ENCODE measurements around the gene GRP.

Gene GRP

GRCh38 chr18:59264121-59264571 lies 44.2 kb downstream of the GRP start:
- no peak overlapping the region for H3K4me2 ChIP-seq (ENCODE audit: low read depth, low read length, poor library complexity, severe bottlenecking)
- no peaks in the 10 kb centered on the region for H4K20me1 ChIP-seq (ENCODE audit: low read depth, low read length)
- no peak overlapping the region for H3K27ac ChIP-seq (ENCODE audit: low read depth, low read length)
- H3F3A ChIP-seq (ENCODE audit: insufficient read depth) = no peaks in the 10 kb centered on the region
- H3K9me3 ChIP-seq (ENCODE audit: insufficient read depth, low read length) = no peaks in the 10 kb centered on the region
- H3K9ac ChIP-seq (ENCODE audit: low read length) = no peak overlapping the region
- no peaks in the 10 kb centered on the region for H3K27me3 ChIP-seq (ENCODE audit: low read length)
- no peak overlapping the region for H2AFZ ChIP-seq (ENCODE audit: low read depth, low read length, severe bottlenecking)
- H3K36me3 ChIP-seq (ENCODE audit: low read length) = no peaks in the 10 kb centered on the region
- TF ChIP-seq, protein P1, sequence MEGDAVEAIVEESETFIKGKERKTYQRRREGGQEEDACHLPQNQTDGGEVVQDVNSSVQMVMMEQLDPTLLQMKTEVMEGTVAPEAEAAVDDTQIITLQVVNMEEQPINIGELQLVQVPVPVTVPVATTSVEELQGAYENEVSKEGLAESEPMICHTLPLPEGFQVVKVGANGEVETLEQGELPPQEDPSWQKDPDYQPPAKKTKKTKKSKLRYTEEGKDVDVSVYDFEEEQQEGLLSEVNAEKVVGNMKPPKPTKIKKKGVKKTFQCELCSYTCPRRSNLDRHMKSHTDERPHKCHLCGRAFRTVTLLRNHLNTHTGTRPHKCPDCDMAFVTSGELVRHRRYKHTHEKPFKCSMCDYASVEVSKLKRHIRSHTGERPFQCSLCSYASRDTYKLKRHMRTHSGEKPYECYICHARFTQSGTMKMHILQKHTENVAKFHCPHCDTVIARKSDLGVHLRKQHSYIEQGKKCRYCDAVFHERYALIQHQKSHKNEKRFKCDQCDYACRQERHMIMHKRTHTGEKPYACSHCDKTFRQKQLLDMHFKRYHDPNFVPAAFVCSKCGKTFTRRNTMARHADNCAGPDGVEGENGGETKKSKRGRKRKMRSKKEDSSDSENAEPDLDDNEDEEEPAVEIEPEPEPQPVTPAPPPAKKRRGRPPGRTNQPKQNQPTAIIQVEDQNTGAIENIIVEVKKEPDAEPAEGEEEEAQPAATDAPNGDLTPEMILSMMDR (IDR thresholded peaks at IDR 0.05; ENCODE audit: insufficient read depth, low read length, poor library complexity, severe bottlenecking) = no peak
- TF ChIP-seq EZH2phosphoT487 (conservative IDR thresholded peaks at IDR 0.05; ENCODE audit: low read length) = no peak
- H3K4me3 ChIP-seq (ENCODE audit: insufficient read depth, low read length, poor library complexity, severe bottlenecking) = no peak overlapping the region
- no peaks in the 10 kb centered on the region for H3K9me2 ChIP-seq (replicated peaks; ENCODE audit: insufficient read depth, low read length)
- no peaks in the 10 kb centered on the region for H3K79me2 ChIP-seq (ENCODE audit: insufficient read depth, low read length)

GRCh38 chr18:59264651-59265245 lies 44.8 kb downstream of the GRP start:
- TF ChIP-seq, protein P1 (IDR thresholded peaks at IDR 0.05; ENCODE audit: insufficient read depth, low read length, poor library complexity, severe bottlenecking) = no peak
- no peak for TF ChIP-seq EZH2phosphoT487 (conservative IDR thresholded peaks at IDR 0.05; ENCODE audit: low read length)
- H3K4me2 ChIP-seq (ENCODE audit: low read depth, low read length, poor library complexity, severe bottlenecking) = peak overlapping the region; percentile 40
- no peaks in the 10 kb centered on the region for H3K79me2 ChIP-seq (ENCODE audit: insufficient read depth, low read length)
- no peak overlapping the region for H3K4me3 ChIP-seq (ENCODE audit: insufficient read depth, low read length, poor library complexity, severe bottlenecking)
- H3F3A ChIP-seq (ENCODE audit: insufficient read depth) = no peaks in the 10 kb centered on the region
- H3K9ac ChIP-seq (ENCODE audit: low read length) = no peak overlapping the region
- H3K9me2 ChIP-seq (replicated peaks; ENCODE audit: insufficient read depth, low read length) = no peaks in the 10 kb centered on the region
- no peak overlapping the region for H3K27ac ChIP-seq (ENCODE audit: low read depth, low read length)
- H3K36me3 ChIP-seq (ENCODE audit: low read length) = no peaks in the 10 kb centered on the region
- no peaks in the 10 kb centered on the region for H4K20me1 ChIP-seq (ENCODE audit: low read depth, low read length)
- H3K9me3 ChIP-seq (ENCODE audit: insufficient read depth, low read length) = no peaks in the 10 kb centered on the region
- H3K27me3 ChIP-seq (ENCODE audit: low read length) = 0 out of 2 replicates have a peak, but pooled peaks cover 1% of the 10 kb centered on the region
- H2AFZ ChIP-seq (ENCODE audit: low read depth, low read length, severe bottlenecking) = no peak overlapping the region

DNA sequence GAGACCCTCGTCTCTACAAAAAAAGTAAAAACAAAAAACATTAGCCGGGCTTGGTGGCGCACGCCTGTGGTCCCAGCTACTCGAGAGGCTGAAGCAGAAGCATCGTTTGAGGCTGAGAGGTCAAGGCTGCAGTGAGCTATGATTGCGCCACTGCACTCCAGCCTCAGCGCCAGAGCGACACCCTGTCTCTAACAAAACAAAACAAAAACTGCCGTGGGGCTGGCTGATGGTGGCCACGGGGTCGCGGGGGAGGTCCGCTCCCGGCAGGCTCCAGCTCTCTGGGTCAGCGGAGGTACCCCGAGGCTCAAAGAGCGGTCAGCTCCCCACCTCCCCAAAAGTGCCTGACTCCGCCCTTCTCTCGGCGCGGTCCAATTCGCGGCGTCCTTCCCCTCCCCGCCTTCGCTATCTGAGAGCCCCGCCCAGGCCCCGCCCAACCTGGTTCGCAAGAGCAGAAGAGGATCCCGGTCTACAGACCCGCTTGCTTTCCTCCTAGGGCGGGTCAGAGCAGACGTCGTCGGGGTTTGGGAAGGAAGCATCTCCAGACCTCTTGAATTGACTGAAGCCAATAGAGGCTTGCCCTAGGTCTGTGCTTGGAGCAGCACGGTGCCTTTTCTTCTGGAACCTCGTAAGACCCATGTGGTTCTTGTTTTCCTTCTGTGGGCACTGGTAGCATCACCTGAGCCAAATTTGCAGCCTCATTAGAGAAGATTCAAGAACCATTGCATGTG lies 45.5 kb downstream of the GRP start:
- Histone ChIP-seq H4K20me1 (ENCODE audit: low read depth, low read length) (no peaks in the 10 kb centered on the region), H3F3A (ENCODE audit: insufficient read depth) (no peaks in the 10 kb centered on the region), H3K4me3 (ENCODE audit: insufficient read depth, low read length, poor library complexity, severe bottlenecking) (peak overlapping the region; percentile 43), H2AFZ (ENCODE audit: low read depth, low read length, severe bottlenecking) (peak overlapping the region; percentile 21), H3K36me3 (ENCODE audit: low read length) (no peaks in the 10 kb centered on the region), H3K4me2 (ENCODE audit: low read depth, low read length, poor library complexity, severe bottlenecking) (peak overlapping the region; percentile 40), H3K79me2 (ENCODE audit: insufficient read depth, low read length) (no peaks in the 10 kb centered on the region), H3K9me3 (ENCODE audit: insufficient read depth, low read length) (no peaks in the 10 kb centered on the region), H3K27ac (ENCODE audit: low read depth, low read length) (no peak overlapping the region), H3K9me2 (replicated peaks; ENCODE audit: insufficient read depth, low read length) (no peaks in the 10 kb centered on the region), H3K9ac (ENCODE audit: low read length) (no peak overlapping the region), H3K27me3 (ENCODE audit: low read length) (0 out of 2 replicates have a peak, but pooled peaks cover 3% of the 10 kb centered on the region)
- TF ChIP-seq EZH2phosphoT487 (conservative IDR thresholded peaks at IDR 0.05; ENCODE audit: low read length) = no peak
- TF ChIP-seq, protein P1 (IDR thresholded peaks at IDR 0.05; ENCODE audit: insufficient read depth, low read length, poor library complexity, severe bottlenecking) = no peak
